H1 (cell line): ENCODE measurements around the gene ROBO4. TPM values are rescaled to one million over a fixed set of nuclear protein-coding genes. Genes with fewer than 3 reads are reported as not detected.

ENCODE experiments used
- TCF12 ChIP-seq: IDR thresholded peaks from 2 replicates; pipeline ENCODE4 v1.6.1; 2011; ENCODE audit warnings: low read depth, mild to moderate bottlenecking, low read length
- polyA plus RNA-seq, 7 experiments: library from polyadenylated mRNA; depleted of rRNA in 3 of 7; stranded (reverse) in 5 of 7; unstranded in 2 of 7; fragments of >200 nt in 5 of 7; fragments of 200-250 nt in 2 of 7; gene quantifications; 1 replicate in 5 of 7; 2 replicates in 1 of 7; 4 replicates in 1 of 7; pipeline versions ENCODE4 v1.2.1 to v1.2.3, GENCODE V29; 2011 to 2013; ENCODE audit warnings: missing spikeins in 2 of 7, mixed read lengths in 2 of 7
- total RNA-seq: library from RNA; stranded (reverse); fragmentation: NEBNext Ultra II Directional; extraction: Animal tissue kit (Norgen Biotek cat#: 25700); gene quantifications from 2 replicates; pipeline ENCODE4 v1.2.1, GENCODE V29; 2021

Gene ROBO4
- total and polyA plus RNA-seq, 2 of the 8 experiments (the other 6 are each of a cell fraction or from before 2014, with no cell fraction given): 0.03 TPM; not detected in 1

- no peak for TF ChIP-seq TCF12
- TF ChIP-seq, all 59 proteins: peak for 0
Observed at GRCh38 chr11:124897674-124898262, at the start of gene ROBO4 (continued).
